GM19025 (cell line): ENCODE data around the gene CELA3A.
"Not testable (repeated sequence)": the region's sequence is repeated elsewhere in the genome, so short reads cannot be mapped to it uniquely, and the experiment has no call there.

Experiments
- ATAC-seq: cut with Tn5 transposase; IDR thresholded peaks from one replicate; pipeline ENCODE4 v1.9.1; 2021; ENCODE audit warnings: mild to moderate bottlenecking, low read depth, moderate library complexity; ENCODE audit not compliant: unreplicated experiment

The CELA3A gene

GRCh38 chr1:22012752-22013151 is 11.3 kb downstream of the CELA3A start:
- not testable (repeated sequence) for ATAC-seq

GRCh38 chr1:22014575-22015206 is 13.2 kb downstream of the CELA3A start:
- not testable (repeated sequence) for ATAC-seq

DNA sequence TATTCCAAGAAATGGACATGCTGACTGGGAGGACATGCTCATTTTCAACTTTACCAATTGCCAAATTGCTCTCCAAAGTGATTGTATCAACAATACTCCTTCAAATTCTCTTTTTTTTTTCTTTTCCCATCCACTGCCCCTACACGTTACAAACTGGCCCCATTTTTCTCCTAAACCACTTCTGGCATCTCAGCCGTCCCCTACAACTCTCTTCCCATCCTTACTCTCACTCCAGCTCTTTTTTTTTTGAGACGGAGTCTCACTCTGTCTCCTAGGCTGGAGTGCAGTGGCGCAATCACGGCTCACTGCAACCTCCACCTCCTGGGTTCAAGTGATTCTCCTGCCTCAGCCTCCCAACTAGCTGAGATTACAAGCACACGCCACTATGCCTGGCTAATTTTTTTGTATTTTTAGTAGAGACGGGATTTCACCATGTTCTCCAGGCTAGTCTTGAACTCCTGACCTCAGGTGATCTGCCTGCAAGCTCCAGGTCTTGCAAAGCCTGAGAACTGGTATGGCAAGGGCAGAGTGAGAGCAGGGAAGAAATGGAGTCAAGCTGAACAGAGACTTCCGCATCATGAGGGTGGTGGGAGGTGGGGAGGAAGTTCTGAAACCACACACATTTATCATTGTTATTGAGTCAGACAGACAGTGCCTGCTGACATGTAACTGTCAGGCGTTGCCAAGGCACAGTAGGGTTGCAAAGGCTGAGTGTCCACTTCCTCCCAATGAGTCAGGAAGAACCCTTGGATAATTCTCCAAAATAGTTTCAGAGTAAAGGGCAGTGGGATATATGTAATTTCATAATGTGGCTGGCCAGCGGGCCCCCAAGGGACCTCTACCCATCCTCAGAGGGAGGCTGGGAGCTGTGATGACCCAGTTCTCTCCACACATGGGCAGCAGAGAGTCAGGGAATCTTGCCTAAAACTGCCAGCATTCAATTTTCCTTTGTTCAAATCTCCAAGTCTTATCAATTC is 17.4 kb downstream of the CELA3A start:
- no peak for ATAC-seq

DNA sequence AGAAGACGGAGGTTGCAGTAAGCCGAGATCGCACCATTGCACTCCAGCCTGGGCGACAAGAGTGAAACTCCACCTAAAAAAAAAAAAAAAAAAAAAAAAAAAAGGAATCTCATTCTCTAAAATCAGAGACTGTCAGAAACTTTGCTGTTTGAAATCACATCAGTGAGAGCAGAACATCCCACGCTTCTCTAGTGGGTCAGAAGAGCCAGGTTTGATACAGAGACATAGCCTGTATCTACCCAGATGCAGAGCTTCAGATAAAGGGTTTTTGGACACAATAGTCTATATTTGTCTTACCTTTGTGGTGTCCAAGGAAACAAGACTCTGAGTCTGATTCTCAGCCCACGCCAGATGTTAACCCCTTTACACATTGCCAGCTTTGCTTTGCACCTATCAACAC is 19.6 kb downstream of the CELA3A start:
- no peak for ATAC-seq

DNA sequence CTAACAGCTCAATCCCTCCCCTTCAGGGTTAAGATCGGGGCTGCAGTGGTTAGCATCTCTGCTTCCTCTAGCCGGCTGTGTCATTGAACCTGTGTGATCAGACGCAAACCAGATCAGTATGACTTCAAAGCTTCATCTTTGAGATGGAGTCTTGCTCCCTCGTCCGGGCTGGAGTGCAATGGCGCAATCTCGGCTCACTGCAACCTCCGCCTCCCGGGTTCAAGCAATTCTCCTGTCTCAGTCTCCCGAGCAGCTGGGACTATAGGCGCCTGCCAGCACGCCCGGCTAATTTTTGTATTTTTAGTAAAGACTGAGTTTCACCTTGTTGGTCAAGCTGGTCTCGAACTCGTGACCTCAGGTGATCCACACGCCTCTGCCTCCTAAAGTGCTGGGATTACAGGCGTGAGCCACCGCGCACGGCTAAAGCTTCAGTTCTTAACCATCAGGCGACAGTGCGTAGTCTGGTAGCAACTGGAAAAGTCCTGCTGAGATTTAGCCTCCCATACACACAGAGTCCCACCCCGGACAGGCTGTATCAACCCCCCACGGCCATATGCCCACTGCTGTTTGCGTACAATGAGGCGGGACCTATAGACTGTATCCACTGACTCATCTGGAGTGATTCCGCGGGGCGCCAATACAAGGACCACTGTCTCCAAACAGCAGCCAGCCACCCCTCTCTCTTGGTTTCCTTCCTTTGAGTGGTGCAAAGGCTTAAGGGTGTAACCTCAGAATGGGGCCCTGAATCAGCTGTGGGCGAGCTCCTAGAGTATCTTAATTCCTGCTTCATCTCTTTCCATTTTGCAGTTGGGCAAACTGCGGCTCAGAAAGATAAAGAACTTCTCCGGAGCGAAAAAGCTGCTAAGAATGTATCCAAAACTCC is 23.3 kb downstream of the CELA3A start:
- peak; percentile 35 for ATAC-seq

DNA sequence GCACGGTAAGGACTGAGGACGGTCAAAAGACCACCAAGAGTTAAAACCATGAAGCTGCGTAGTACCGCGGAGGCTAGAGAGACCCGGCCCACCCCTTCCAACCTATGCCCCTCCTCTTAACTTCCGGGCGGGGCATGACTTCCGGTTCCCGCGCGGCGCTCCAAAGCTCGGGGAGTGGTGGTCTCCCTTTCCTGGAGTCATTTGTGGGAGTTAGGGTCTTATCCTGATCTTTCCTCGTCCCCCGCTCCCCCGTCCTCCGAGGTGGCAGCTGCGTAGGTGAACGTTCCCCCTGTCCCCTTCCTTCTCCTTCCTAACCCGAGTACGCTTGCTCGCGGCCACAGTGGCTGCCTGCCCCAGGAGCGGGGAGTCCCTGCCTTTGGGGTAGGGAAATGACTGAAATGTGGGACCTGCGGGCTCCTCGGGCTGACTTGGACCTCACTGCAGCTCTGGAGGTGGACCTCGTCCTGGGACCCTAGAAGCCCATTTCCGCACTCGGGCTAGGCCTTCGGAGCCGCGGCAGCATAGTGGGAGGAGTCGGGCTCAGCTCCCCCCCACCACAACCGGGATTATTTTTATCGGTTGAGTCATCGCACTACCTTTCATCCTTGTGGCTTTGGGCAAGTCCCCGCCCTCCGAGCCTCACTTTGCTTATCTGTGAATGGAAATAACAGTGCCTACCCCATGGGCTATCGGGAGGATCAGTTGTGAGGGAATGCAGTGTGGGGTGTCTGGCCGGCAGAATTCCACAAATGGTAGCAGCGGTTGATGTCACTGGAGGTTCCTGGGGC is 24.1 kb downstream of the CELA3A start:
- ATAC-seq, result peak; percentile 54

GRCh38 chr1:22026924-22027289 is 25.4 kb downstream of the CELA3A start:
- no peak for ATAC-seq

GRCh38 chr1:22030057-22030456 is 28.6 kb downstream of the CELA3A start:
- no peak for ATAC-seq

- no peak for ATAC-seq
Observed at GRCh38 chr1:22030473-22030872, 29.0 kb downstream of the CELA3A start.

GRCh38 chr1:22031214-22031962 is 29.9 kb downstream of the CELA3A start:
- ATAC-seq, result no peak

DNA sequence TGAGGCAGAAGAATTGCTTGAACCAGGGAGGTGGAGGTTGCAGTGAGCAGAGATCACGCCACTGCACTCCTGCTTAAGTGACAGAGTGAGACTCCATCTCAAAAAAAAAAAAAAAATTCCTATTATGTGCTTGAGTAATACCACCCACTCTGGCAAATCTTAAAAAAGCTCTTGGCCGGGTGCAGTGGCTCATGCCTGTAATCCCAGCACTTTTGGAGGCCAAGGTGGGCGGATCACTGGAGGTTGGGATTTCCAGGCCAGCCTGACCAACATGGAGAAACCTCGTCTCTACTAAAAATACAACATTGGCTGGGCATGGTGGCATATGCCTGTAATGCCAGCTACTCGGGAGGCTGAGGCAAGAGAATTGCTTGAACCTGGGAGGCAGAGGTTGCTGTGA is 33.4 kb downstream of the CELA3A start:
- not testable (repeated sequence) for ATAC-seq

DNA sequence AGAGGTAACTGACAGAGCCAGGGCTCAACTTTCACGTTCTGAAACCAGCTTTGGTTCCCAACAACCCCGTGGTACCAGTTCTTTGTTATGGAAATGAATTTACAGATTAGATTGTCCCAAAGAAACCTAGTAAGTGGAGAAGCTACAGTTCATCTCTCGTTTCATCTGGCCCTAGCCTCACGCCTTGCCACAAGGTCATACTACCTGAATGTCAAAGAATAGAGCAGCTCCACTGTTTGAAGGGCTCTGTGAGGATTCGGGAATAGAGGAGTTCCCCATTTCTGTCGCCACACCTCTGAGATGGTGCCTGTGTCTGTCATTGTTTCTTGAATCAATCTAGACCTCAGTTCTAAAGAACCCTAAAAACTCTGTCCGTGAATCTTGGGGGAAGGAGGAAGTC is 36.1 kb downstream of the CELA3A start:
- no peak for ATAC-seq

GRCh38 chr1:22038036-22038435 is 36.6 kb downstream of the CELA3A start:
- no peak for ATAC-seq

- ATAC-seq, result peak; percentile 90
Observed at GRCh38 chr1:22039594-22040285, 38.3 kb downstream of the CELA3A start.

GRCh38 chr1:22040286-22040623 is 38.8 kb downstream of the CELA3A start:
- ATAC-seq, result no peak

DNA sequence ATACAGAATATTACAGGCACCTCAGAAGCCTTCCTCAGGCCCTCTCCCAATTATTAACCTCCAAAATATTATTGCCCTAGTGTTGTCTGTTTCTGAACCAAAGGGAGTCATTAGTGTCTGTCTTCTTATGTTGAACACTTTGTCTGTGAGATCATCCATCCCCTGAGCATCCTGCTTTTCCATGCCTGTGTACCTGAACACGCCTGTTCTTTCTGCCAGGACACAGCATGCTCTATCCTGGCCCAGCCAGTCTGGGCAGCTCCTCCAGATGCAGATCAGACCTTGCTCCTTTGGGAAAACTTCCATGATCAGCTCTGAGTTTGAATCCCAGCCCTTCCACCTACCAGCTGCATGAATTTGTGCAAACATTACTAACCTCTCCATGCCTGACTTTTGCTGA is 40.0 kb downstream of the CELA3A start:
- no peak for ATAC-seq

- ATAC-seq, result no peak
Observed at GRCh38 chr1:22043198-22043769, 41.8 kb downstream of the CELA3A start.

DNA sequence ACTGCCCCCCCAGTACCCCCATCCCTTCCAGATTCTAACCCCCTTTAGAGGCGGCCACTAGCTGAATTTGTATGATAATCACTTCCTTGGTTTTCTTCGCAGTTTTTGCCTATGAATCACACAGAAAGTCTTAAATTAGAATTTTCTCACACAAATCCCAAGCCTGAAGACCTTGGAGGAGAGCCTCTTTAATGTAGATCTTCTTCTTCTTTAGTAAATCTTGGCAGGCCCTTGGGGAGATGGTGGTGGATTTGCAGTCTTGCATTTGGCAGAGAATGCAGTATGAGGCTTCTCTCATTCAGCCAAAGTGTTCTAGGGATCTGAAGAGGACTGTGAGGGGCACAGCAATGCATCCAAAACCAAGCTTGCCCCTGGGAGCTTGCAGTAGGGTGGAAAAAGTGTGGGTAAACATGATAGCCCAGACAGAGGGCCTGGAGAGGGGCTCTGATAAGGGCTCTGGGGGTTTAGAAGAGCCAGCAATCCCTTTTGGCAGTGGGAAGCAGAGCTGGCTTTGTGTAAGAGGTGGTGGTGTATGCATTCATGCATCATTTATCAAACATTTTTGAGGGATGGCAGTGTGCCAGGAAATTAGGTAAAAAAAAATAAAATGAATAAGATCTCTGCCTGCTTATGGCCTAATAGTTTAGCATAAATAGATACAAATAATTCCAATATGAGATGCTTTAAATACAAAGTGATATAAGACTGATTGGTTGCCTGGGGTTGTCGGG is 43.4 kb downstream of the CELA3A start:
- no peak for ATAC-seq
